Measurements from ENCODE around the gene SEBOX. TPM values are rescaled to one million over a fixed set of nuclear protein-coding genes. Genes with fewer than 3 reads are reported as not detected.

Gene SEBOX
- total and polyA plus RNA-seq, 5 donors from 2014 or later = not detected

DNA sequence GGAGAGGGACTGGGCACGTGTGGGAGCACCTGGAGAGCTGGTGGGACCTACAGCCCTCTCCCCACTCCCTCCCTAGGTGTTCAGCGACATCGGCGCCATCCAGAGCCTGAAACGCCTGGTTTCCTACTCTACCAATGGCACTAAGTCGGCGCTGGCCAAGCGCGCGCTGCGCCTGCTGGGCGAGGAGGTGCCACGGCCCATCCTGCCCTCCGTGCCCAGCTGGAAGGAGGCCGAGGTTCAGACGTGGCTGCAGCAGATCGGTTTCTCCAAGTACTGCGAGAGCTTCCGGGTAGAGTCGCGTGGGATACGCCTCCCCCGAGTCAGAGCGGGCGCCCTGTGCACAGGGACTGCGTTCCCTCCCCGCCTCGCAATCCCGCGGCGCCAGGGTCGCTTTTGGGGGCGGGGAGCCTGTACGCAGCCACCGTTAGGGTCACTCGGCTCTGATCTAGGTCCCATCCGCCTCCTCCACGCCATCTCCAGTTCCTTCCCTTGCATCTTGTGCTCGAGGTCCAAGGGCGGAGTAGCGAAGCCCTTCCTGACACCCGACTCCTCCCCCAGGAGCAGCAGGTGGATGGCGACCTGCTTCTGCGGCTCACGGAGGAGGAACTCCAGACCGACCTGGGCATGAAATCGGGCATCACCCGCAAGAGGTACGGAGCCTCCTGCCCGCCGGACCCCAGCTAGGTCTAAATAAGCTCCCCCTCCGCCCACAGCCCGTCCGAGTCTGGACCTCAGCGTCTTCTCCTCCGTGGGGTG is 19.5 kb upstream of the SEBOX start:
- Histone ChIP-seq H3K9me3 (ENCODE audit: control insufficient read depth in 2 of 2, low read length in 2 of 2) (no peaks in the 10 kb centered on the region), H3K4me1 (ENCODE audit: control insufficient read depth, insufficient read depth, low read length, poor library complexity, severe bottlenecking) (peaks cover 20% of the 10 kb centered on the region), H3K27me3 (ENCODE audit: control insufficient read depth, insufficient read depth, low read length) (no peaks in the 10 kb centered on the region), H3K27ac (ENCODE audit: insufficient read depth, low read length, poor library complexity, severe bottlenecking) (peak overlapping the region; percentile 36), H3K4me3 (ENCODE audit: low read depth, low read length) (peak overlapping the region; percentile 78), H3K36me3 (ENCODE audit: control insufficient read depth, insufficient read depth, low read length) (peaks cover 11% of the 10 kb centered on the region)
- H3K4me3 Mint-ChIP-seq = peak overlapping the region; percentile 88 to 97 (median 94)
- DNase-seq = peak; percentile 53 to 85 (median 57)
- peak overlapping the region in 2 of 3 donors; percentile 87 to 88 for H3K27ac Mint-ChIP-seq
- H3K36me3 Mint-ChIP-seq = peaks cover 17% of the 10 kb centered on the region
- peaks cover 0 to 4% (median 0%) of the 10 kb centered on the region in 7 donors for H3K9me3 Mint-ChIP-seq
- peak; percentile 90 to 94 for ATAC-seq (ENCODE audit: low read depth in 2 of 2)
- peaks cover 6 to 49% (median 27%) of the 10 kb centered on the region in 4 donors for H3K4me1 Mint-ChIP-seq
- peaks cover 10% of the 10 kb centered on the region for H3K27me3 Mint-ChIP-seq

DNA sequence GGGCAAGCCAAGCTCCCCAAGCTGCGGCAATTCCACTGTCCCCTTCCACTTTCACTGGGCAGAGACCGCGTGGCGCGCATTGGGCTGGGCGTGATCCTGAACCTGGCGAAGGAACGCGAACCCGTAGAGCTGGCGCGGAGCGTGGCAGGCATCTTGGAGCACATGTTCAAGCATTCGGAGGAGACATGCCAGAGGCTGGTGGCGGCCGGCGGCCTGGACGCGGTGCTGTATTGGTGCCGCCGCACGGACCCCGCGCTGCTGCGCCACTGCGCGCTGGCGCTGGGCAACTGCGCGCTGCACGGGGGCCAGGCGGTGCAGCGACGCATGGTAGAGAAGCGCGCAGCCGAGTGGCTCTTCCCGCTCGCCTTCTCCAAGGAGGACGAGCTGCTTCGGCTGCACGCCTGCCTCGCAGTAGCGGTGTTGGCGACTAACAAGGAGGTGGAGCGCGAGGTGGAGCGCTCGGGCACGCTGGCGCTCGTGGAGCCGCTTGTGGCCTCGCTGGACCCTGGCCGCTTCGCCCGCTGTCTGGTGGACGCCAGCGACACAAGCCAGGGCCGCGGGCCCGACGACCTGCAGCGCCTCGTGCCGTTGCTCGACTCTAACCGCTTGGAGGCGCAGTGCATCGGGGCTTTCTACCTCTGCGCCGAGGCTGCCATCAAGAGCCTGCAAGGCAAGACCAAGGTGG is 16.3 kb upstream of the SEBOX start:
- no peak overlapping the region for H3K4me3 ChIP-seq (ENCODE audit: low read depth, low read length)
- peaks cover 20% of the 10 kb centered on the region for H3K4me1 ChIP-seq (ENCODE audit: control insufficient read depth, insufficient read depth, low read length, poor library complexity, severe bottlenecking)
- no peaks in the 10 kb centered on the region for H3K9me3 ChIP-seq (ENCODE audit: control insufficient read depth in 2 of 2, low read length in 2 of 2)
- no peaks in the 10 kb centered on the region for H3K27me3 ChIP-seq (ENCODE audit: control insufficient read depth, insufficient read depth, low read length)
- H3K36me3 ChIP-seq (ENCODE audit: control insufficient read depth, insufficient read depth, low read length) = no peaks in the 10 kb centered on the region
- peak overlapping the region in 2 of 4 donors; percentile 50 to 88 for H3K4me3 Mint-ChIP-seq
- no peak for ATAC-seq (ENCODE audit: low read depth in 2 of 2)
- peaks cover 11 to 48% (median 28%) of the 10 kb centered on the region in 4 donors for H3K4me1 Mint-ChIP-seq
- H3K27me3 Mint-ChIP-seq = peaks cover 10% of the 10 kb centered on the region
- no peak overlapping the region for H3K27ac ChIP-seq (ENCODE audit: insufficient read depth, low read length, poor library complexity, severe bottlenecking)
- H3K36me3 Mint-ChIP-seq = peaks cover 15% of the 10 kb centered on the region
- DNase-seq = peak in 1 of 3 donors; percentile 35
- H3K27ac Mint-ChIP-seq = no peak overlapping the region
- H3K9me3 Mint-ChIP-seq = peaks cover 0 to 4% (median 0%) of the 10 kb centered on the region in 7 donors

DNA sequence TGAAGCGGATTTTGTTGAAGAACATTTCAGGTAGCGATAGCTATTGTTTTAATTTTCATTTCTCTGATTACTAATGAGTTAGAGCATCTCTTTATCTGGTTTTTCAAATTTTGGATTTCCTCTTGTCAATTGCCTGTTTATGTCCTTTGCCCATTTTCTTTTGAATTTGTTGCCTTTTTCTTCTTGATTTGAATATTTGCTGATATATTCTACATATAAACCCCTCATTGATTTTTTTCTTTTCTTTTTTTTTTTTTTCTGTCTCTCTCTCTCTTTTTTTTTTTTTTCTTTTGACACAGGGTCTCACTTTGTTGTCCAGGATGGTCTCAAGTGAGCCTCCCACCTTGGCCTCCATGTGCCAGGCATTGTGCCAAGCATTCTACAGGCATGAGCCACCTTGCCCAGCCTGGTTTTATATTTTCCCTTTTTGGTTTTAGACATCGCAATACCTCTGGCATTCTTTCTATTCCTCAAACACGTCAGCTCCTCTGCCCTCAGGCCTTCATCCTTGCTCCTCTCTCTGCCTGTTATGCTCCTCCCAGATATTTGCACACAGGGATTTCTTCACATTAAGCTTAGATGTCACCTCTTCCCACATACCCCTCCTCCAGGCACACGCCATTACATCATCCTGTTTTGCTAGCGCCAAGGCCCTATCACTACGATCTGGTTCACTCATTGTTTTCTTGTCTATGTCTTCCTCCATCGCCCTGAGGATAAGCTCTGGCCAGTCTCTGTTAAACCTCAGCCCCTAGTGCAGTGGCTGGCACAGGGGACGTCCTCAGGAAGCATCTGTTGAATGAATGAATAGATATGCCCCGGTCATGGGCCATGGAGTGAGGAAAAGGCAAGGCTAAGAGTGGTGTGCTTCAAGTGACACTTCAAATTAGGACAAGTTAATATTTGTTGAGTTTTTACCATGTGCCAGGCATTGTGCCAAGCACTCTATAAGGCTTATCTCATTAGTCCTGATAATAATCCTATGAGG is 15.1 kb upstream of the SEBOX start:
- Histone ChIP-seq H3K4me1 (ENCODE audit: control insufficient read depth, insufficient read depth, low read length, poor library complexity, severe bottlenecking) (peaks cover 12% of the 10 kb centered on the region), H3K4me3 (ENCODE audit: low read depth, low read length) (no peak overlapping the region), H3K27me3 (ENCODE audit: control insufficient read depth, insufficient read depth, low read length) (no peaks in the 10 kb centered on the region), H3K9me3 (ENCODE audit: control insufficient read depth in 2 of 2, low read length in 2 of 2) (no peaks in the 10 kb centered on the region), H3K36me3 (ENCODE audit: control insufficient read depth, insufficient read depth, low read length) (no peaks in the 10 kb centered on the region), H3K27ac (ENCODE audit: insufficient read depth, low read length, poor library complexity, severe bottlenecking) (no peak overlapping the region)
- Mint-ChIP-seq H3K9me3 (peaks cover 0 to 4% (median 0%) of the 10 kb centered on the region in 7 donors), H3K27ac (no peak overlapping the region), H3K4me3 (peak overlapping the region in 2 of 4 donors; percentile 81 to 86), H3K36me3 (peaks cover 15% of the 10 kb centered on the region), H3K4me1 (peaks cover 8 to 37% (median 22%) of the 10 kb centered on the region in 4 donors), H3K27me3 (peaks cover 10% of the 10 kb centered on the region)
- ATAC-seq (ENCODE audit: low read depth in 2 of 2) (no peak), DNase-seq (no peak)

DNA sequence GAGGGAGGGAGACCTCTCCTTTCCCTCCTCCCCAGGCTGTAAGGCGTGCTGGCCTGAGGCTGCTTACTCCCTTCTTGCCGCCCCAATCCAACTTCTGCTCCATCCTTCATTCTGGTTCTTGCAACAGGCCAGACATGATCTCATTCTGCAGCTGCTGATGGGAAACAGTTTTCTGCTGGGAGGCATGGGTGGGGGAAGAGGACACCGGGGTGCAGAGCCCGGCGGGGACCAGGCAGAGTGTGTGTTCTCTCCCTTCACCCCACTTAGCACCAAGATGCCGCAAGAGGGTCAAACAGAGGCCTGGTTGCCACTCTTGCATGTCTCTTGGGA is 7.9 kb upstream of the SEBOX start:
- H3K9me3 Mint-ChIP-seq = no peaks in the 10 kb centered on the region
- peaks cover 23% of the 10 kb centered on the region for H3K4me1 ChIP-seq (ENCODE audit: control insufficient read depth, insufficient read depth, low read length, poor library complexity, severe bottlenecking)
- DNase-seq = no peak
- H3K4me1 Mint-ChIP-seq = peaks cover 0 to 33% (median 22%) of the 10 kb centered on the region in 4 donors
- peaks cover 3% of the 10 kb centered on the region for H3K36me3 Mint-ChIP-seq
- no peaks in the 10 kb centered on the region for H3K9me3 ChIP-seq (ENCODE audit: control insufficient read depth in 2 of 2, low read length in 2 of 2)
- H3K4me3 Mint-ChIP-seq = peak overlapping the region; percentile 78 to 90 (median 83)
- peak overlapping the region; percentile 90 for H3K27ac ChIP-seq (ENCODE audit: insufficient read depth, low read length, poor library complexity, severe bottlenecking)
- no peaks in the 10 kb centered on the region for H3K27me3 Mint-ChIP-seq
- no peak for ATAC-seq (ENCODE audit: low read depth in 2 of 2)
- H3K4me3 ChIP-seq (ENCODE audit: low read depth, low read length) = no peak overlapping the region
- no peaks in the 10 kb centered on the region for H3K27me3 ChIP-seq (ENCODE audit: control insufficient read depth, insufficient read depth, low read length)
- H3K36me3 ChIP-seq (ENCODE audit: control insufficient read depth, insufficient read depth, low read length) = no peaks in the 10 kb centered on the region
- H3K27ac Mint-ChIP-seq = peak overlapping the region in 2 of 3 donors; percentile 47 to 69

DNA sequence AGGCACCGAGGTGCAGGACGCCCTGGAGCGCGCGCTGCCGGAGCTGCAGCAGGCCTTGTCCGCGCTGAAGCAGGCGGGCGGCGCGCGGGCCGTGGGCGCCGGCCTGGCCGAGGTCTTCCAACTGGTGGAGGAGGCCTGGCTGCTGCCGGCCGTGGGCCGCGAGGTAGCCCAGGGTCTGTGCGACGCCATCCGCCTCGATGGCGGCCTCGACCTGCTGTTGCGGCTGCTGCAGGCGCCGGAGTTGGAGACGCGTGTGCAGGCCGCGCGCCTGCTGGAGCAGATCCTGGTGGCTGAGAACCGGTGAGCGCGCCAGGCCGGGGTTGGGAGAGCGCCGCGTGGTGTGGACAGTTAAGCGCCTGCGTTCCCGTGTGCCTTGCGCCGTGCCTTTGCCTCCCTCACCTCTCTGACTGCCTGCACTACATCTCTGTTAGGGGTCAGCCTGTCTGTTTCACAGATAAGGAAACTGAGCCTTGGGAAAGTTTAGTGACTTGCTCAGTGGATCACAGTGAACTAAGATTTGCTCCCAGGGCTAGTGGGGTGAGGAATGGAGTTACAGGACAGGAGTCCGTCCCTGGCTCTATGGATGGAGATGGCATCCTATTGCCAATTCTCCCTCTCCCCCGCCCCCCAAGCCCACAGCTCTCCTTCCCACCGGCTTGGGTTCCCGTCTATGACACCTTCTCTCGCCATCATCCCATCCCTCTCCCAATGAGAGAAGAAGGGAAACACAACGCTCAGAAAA is 7.4 kb upstream of the SEBOX start:
- DNase-seq (peak in 1 of 3 donors; percentile 44), ATAC-seq (ENCODE audit: low read depth in 2 of 2) (no peak)
- no peaks in the 10 kb centered on the region for H3K9me3 ChIP-seq (ENCODE audit: control insufficient read depth in 2 of 2, low read length in 2 of 2)
- no peaks in the 10 kb centered on the region for H3K9me3 Mint-ChIP-seq
- no peaks in the 10 kb centered on the region for H3K27me3 ChIP-seq (ENCODE audit: control insufficient read depth, insufficient read depth, low read length)
- H3K36me3 Mint-ChIP-seq = peaks cover 3% of the 10 kb centered on the region
- H3K4me3 Mint-ChIP-seq = peak overlapping the region; percentile 78 to 90 (median 83)
- H3K4me1 Mint-ChIP-seq = peaks cover 0 to 32% (median 22%) of the 10 kb centered on the region in 4 donors
- H3K27ac ChIP-seq (ENCODE audit: insufficient read depth, low read length, poor library complexity, severe bottlenecking) = peak overlapping the region; percentile 90
- H3K36me3 ChIP-seq (ENCODE audit: control insufficient read depth, insufficient read depth, low read length) = no peaks in the 10 kb centered on the region
- H3K4me1 ChIP-seq (ENCODE audit: control insufficient read depth, insufficient read depth, low read length, poor library complexity, severe bottlenecking) = peaks cover 23% of the 10 kb centered on the region
- peak overlapping the region in 2 of 3 donors; percentile 47 to 69 for H3K27ac Mint-ChIP-seq
- no peaks in the 10 kb centered on the region for H3K27me3 Mint-ChIP-seq
- peak overlapping the region; percentile 20 for H3K4me3 ChIP-seq (ENCODE audit: low read depth, low read length)

DNA sequence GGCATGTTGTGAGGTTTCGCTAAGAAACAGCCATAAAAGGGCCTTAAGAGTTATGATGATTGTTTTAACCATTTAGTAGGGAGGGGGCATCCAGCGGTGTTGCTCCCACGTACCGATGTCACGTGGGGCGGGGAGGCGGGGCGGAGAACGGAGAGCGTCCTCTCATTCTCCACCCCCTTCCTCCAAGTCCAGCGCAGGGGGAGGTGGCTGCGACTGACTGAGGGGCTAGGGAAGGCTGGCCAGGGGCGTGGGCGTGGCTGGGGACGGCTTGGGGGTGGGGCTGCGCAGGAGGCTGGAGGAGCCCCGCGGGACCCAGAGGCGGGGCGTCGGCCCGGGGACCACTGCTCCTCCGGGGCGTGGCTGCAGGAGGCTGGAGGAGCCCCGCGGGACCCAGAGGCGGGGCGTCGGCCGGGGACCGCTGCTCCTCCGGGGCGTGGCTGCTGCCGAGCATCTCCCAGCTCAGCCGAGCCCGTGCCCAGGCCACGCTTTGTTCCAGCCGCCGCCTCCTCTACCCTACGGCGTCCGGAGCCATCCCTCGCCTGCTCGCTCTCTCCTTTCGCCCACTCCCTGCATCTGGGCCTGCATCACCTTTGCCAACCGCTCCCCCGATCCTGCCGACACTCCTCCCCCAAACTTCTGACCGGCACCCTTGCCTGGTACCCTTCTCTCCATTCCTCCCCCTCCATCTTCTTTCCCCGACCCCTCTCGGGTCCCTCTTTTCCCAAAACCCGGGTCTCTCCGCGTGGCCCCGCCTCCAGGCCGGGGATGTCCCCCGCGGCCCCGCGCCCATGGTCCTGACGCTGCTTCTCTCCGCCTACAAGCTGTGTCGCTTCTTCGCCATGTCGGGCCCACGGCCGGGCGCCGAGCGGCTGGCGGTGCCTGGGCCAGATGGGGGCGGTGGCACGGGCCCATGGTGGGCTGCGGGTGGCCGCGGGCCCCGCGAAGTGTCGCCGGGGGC is 6.5 kb upstream of the SEBOX start, which contains the start of gene SARM1:
SARM1 (plus strand) TSS at position 450 of the 958 bp plus-strand sequence; CDS start at position 789, 339 bp downstream.
- H3K9me3 ChIP-seq (ENCODE audit: control insufficient read depth in 2 of 2, low read length in 2 of 2) = no peaks in the 10 kb centered on the region

More for the DNA sequence above, 6.5 kb upstream of the SEBOX start, which contains the start of gene SARM1:
- DNase-seq (peak; percentile 72 to 90 (median 84)), ATAC-seq (ENCODE audit: low read depth in 2 of 2) (peak; percentile 86 to 87)
- H3K27ac Mint-ChIP-seq = peak within 1 kb of the TSS; percentile 14 to 96 (median 89)
- Histone ChIP-seq H3K27me3 (ENCODE audit: control insufficient read depth, insufficient read depth, low read length) (no peaks in the 10 kb centered on the region), H3K4me3 (ENCODE audit: low read depth, low read length) (peak within 1 kb of the TSS; percentile 67), H3K4me1 (ENCODE audit: control insufficient read depth, insufficient read depth, low read length, poor library complexity, severe bottlenecking) (peaks cover 23% of the 10 kb centered on the region), H3K27ac (ENCODE audit: insufficient read depth, low read length, poor library complexity, severe bottlenecking) (peak within 1 kb of the TSS; percentile 90), H3K36me3 (ENCODE audit: control insufficient read depth, insufficient read depth, low read length) (no peaks in the 10 kb centered on the region)
- peaks cover 3% of the 10 kb centered on the region for H3K36me3 Mint-ChIP-seq
- H3K27me3 Mint-ChIP-seq = no peaks in the 10 kb centered on the region
- H3K9me3 Mint-ChIP-seq = no peaks in the 10 kb centered on the region
- peaks cover 0 to 32% (median 22%) of the 10 kb centered on the region in 4 donors for H3K4me1 Mint-ChIP-seq
- H3K4me3 Mint-ChIP-seq = peak within 1 kb of the TSS; percentile 88 to 99 (median 94)

All from CD4-positive, CD25-positive, alpha-beta regulatory T cell (primary cell).